Activated naive CD8-positive, alpha-beta T cell (primary cell): ENCODE results near the gene PHF10.
A peak's percentile ranks its signal among the peaks of the same experiment; 100 is the strongest.

ENCODE experiments used
- H3K27ac Mint-ChIP-seq: one replicate; pipeline ENCODE4 v1.8.0; 2021; ENCODE audit warnings: mixed read lengths
- H3K27me3 Mint-ChIP-seq: one replicate; pipeline ENCODE4 v1.8.0; 2021; ENCODE audit warnings: mixed read lengths
- H3K36me3 Mint-ChIP-seq: one replicate; pipeline ENCODE4 v1.8.0; 2021; ENCODE audit warnings: mixed read lengths
- H3K4me1 Mint-ChIP-seq: one replicate; pipeline ENCODE4 v1.8.0; 2021; ENCODE audit warnings: low read depth, mixed read lengths
- H3K4me3 Mint-ChIP-seq: one replicate; pipeline ENCODE4 v1.8.0; 2021; ENCODE audit warnings: mild to moderate bottlenecking, mixed read lengths
- H3K9me3 Mint-ChIP-seq: one replicate; pipeline ENCODE4 v1.8.0; 2021; ENCODE audit warnings: low read depth, mixed read lengths

Gene PHF10

DNA sequence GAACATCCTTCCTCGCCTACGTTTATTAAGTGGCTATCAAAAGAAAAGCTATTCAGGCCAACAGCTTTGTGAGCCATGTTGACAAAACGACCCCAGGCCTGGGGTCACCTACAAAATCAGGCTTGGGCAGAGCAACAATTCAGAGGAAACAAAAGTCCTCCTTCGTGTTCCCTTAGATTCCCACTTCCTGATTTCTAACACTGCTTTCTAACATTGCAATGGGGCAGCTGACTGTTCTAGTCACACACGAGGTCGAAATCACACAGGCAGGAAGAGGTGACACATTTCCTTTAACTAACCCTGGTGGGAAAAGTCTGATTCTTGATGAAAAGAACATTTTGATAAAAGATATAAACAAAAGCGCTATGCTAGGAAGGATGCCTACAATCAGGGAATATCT, 54.4 kb downstream of the PHF10 start:
- Mint-ChIP-seq H3K4me3 (no peak overlapping the region), H3K27ac (no peak overlapping the region), H3K9me3 (no peaks in the 10 kb centered on the region), H3K36me3 (peaks cover 19% of the 10 kb centered on the region), H3K27me3 (no peaks in the 10 kb centered on the region), H3K4me1 (peaks cover 9% of the 10 kb centered on the region)

DNA sequence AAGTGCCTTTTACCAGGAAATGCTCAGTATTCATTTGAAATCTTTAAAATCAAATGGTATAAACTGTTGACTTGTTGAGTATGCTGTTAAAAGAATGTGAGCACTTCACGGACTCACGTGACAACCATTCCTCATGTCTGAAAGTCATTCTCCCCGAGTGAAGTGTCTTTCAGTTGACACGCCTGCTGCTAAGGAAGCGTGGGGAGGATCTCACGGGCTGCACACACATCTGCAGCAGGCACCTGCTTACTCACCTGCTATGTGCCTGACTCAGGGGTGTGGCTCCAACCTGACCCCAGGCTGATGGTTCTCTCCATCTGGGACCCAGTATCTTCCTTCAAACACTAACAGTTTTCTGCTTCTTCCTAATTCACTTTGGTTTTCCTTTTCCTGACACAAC, 55.2 kb downstream of the PHF10 start:
- H3K36me3 Mint-ChIP-seq = peaks cover 16% of the 10 kb centered on the region
- H3K27ac Mint-ChIP-seq = peak overlapping the region; percentile 24
- H3K9me3 Mint-ChIP-seq = no peaks in the 10 kb centered on the region
- peaks cover 9% of the 10 kb centered on the region for H3K4me1 Mint-ChIP-seq
- H3K27me3 Mint-ChIP-seq = no peaks in the 10 kb centered on the region
- H3K4me3 Mint-ChIP-seq = no peak overlapping the region

DNA sequence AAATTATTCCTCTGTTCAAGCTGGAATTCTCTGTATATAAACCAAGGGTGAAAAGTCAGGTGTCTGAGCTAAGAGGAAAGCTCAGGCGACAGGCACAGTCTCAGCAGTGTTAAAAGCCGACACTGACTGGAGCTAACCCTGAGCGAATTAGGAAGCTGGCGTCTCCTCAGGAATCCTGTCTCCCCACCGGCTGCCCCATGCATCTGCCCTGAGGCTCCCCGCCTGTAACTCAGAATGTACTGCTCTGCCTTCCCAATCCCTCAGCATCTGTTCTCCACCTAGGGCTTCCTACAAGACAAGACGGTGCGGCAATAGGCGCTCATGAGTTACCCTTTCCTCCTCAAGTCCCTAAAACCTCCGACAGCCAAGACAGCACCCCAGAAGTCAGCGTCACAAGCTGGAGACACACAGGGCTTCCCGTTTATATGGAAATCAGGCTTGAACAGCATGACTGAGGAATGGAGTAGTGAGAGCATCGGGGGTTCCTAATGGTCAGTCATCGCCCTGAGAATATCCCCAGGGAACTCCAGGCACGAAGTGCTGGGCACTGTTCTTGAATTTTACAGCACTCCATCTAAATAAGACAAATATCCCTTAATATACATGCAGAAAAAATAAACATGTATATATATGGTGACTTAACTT, 56.0 kb downstream of the PHF10 start:
- no peak overlapping the region for H3K27ac Mint-ChIP-seq
- H3K9me3 Mint-ChIP-seq = no peaks in the 10 kb centered on the region
- no peaks in the 10 kb centered on the region for H3K27me3 Mint-ChIP-seq
- H3K4me3 Mint-ChIP-seq = no peak overlapping the region
- peaks cover 15% of the 10 kb centered on the region for H3K36me3 Mint-ChIP-seq
- H3K4me1 Mint-ChIP-seq = peaks cover 9% of the 10 kb centered on the region

DNA sequence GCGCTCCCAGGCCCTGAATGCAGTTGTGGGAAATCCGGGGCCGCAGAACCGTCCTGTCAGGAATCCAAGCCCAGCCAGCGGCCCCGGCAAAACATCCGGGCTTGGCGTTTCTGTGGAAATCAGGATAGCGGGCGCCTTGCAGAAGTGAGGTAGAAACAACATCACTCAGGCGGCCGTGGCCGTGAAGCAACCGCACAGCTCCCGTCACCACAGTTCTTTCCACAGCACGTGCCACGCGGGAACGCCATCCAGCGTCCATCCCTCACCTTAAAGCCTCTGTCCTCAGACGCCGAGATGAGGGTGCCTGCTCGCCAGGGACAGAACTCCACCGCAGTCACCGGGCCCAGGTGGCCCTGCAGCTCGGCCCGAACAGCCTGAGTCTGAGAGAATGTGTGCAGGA, 56.6 kb downstream of the PHF10 start:
- peaks cover 9% of the 10 kb centered on the region for H3K4me1 Mint-ChIP-seq
- no peak overlapping the region for H3K4me3 Mint-ChIP-seq
- no peaks in the 10 kb centered on the region for H3K9me3 Mint-ChIP-seq
- H3K36me3 Mint-ChIP-seq = peaks cover 20% of the 10 kb centered on the region
- no peaks in the 10 kb centered on the region for H3K27me3 Mint-ChIP-seq
- no peak overlapping the region for H3K27ac Mint-ChIP-seq

DNA sequence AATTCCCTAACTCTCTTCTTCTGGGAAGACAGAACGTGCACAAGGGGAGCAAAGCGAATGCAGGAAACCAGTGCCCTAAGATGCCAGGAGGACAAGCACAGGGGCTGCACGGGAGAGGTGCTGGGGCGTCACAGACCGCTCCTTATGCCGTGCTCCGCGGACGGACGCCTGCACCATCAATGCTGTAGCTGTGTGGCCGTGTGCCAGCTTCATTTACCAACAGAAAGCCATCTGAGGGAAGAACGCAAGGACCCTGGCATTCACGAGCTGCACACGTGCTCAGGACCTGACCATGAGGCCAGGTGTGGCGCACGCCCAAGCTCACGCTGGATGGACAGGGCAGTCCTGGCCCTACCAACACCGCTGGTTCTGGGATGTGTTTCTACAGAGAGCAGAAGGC, 57.9 kb downstream of the PHF10 start:
- H3K4me1 Mint-ChIP-seq = peaks cover 9% of the 10 kb centered on the region
- H3K9me3 Mint-ChIP-seq = no peaks in the 10 kb centered on the region
- H3K4me3 Mint-ChIP-seq = no peak overlapping the region
- no peaks in the 10 kb centered on the region for H3K27me3 Mint-ChIP-seq
- peaks cover 16% of the 10 kb centered on the region for H3K36me3 Mint-ChIP-seq
- H3K27ac Mint-ChIP-seq = no peak overlapping the region

DNA sequence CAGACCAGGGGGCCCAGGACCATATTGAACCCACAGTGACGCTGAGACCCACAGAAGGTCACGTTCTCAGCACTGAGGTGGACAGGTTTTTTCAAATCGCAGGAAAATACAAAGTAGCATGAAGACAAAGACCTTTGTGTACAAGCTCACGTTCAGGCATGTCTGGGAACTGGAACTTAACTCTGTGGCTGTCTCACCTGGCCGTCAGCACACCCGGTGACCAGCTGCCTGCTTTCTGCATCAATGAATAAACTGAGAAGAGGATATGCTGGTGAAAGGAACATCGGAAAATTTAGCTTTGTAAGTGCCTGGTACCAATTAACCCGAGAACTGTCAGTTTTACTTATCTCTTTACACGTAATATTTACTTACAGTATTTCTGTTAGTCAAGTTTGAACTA, 59.0 kb downstream of the PHF10 start:
- Mint-ChIP-seq H3K27ac (no peak overlapping the region), H3K4me3 (no peak overlapping the region), H3K9me3 (no peaks in the 10 kb centered on the region), H3K27me3 (no peaks in the 10 kb centered on the region), H3K4me1 (peaks cover 8% of the 10 kb centered on the region), H3K36me3 (peaks cover 13% of the 10 kb centered on the region)

DNA sequence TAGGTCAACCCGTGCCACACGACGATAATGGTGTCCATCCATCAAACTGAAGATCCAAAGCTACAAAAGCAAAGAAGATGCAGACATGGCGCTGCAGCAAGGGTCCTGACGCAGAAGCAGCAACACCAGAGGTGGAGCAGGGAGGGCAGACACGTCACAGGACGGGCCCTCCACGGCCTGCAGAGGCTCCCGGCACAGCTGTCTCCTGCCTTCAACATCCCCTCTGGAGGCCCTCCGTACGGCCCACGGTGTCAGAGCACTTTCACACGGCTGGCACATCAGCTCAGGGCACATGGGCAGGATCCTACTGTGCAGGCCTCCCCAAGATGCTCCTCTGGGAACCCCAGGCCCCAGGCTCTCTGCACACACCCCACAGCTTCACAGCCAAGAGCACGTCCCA, 60.1 kb downstream of the PHF10 start:
- peaks cover 11% of the 10 kb centered on the region for H3K36me3 Mint-ChIP-seq
- H3K27me3 Mint-ChIP-seq = no peaks in the 10 kb centered on the region
- no peaks in the 10 kb centered on the region for H3K9me3 Mint-ChIP-seq
- no peak overlapping the region for H3K27ac Mint-ChIP-seq
- no peaks in the 10 kb centered on the region for H3K4me1 Mint-ChIP-seq
- H3K4me3 Mint-ChIP-seq = no peak overlapping the region

DNA sequence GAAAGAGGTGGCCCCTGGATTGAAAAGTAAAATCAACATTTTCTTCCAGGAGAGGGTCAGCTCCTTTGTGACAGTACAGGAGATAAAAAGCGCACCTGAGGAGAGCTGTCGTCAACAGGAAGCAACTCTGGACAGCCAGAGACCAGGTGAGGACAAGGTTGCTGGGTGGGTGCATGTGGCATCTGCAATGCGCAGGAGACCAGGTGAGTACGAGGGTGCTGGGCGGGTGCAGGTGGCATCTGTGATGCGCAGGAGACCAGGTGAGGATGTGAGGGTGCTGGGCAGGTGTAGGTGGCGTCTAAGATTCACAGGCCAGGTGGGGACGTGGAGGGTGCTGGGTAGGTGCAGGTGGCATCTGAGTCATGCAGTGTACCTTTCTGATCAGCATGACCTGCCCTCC, 60.8 kb downstream of the PHF10 start:
- Mint-ChIP-seq H3K27me3 (no peaks in the 10 kb centered on the region), H3K9me3 (no peaks in the 10 kb centered on the region), H3K36me3 (peaks cover 10% of the 10 kb centered on the region), H3K4me3 (no peak overlapping the region), H3K4me1 (no peaks in the 10 kb centered on the region), H3K27ac (no peak overlapping the region)

DNA sequence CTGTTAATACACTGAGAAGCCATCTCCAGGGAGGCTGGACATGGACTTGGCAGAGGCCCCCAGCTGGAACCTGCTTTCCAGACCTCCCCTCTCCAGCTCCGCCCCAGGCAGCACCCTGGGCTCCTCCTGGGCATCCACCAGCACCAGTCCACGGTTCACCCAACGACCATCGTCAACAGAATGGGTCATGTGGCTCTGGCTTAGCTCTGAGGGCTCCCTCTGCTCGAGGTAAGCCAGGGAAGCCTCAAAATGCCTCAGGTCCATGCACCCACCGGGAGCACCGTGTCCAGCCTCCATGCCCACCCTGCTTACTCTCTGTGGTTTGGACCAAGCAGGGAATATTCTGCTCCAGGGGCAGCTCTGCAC, 62.9 kb downstream of the PHF10 start:
- Mint-ChIP-seq H3K4me1 (no peaks in the 10 kb centered on the region), H3K36me3 (peaks cover 8% of the 10 kb centered on the region), H3K9me3 (no peaks in the 10 kb centered on the region)

DNA sequence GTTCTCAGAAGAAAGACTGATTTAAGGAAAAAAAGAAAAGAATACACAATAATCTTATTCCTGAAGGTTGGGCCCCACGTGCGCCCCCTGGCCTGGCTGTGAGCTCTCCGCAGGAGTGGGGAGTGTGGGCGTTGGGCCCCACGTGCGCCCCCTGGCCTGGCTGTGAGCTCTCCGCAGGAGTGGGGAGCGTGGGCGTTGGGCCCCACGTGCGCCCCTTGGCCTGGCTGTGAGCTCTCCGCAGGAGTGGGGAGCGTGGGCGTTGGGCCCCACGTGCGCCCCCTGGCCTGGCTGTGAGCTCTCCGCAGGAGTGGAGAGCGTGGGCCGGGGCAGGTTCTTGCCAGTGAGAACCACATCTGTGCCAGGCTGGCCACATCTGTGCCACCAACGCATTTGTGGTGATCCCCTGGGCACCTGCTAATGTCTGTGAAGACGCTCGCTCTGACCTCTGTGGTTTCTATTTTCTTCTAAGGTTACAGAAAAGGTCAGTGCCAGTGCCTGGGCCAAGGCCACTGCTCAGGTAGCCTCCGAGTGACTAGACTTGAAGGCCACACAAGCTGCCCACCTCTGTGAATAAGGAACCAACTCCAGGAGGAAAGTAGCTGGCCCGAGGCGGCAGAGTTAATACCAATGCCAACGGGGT, 63.4 kb downstream of the PHF10 start:
- no peaks in the 10 kb centered on the region for H3K9me3 Mint-ChIP-seq
- H3K4me3 Mint-ChIP-seq = no peak overlapping the region
- H3K36me3 Mint-ChIP-seq = peaks cover 8% of the 10 kb centered on the region
- no peaks in the 10 kb centered on the region for H3K4me1 Mint-ChIP-seq
- no peaks in the 10 kb centered on the region for H3K27me3 Mint-ChIP-seq
- H3K27ac Mint-ChIP-seq = no peak overlapping the region

More for the DNA sequence above, 62.9 kb downstream of the PHF10 start:
- H3K27me3 Mint-ChIP-seq = no peaks in the 10 kb centered on the region
- no peak overlapping the region for H3K27ac Mint-ChIP-seq
- no peak overlapping the region for H3K4me3 Mint-ChIP-seq

DNA sequence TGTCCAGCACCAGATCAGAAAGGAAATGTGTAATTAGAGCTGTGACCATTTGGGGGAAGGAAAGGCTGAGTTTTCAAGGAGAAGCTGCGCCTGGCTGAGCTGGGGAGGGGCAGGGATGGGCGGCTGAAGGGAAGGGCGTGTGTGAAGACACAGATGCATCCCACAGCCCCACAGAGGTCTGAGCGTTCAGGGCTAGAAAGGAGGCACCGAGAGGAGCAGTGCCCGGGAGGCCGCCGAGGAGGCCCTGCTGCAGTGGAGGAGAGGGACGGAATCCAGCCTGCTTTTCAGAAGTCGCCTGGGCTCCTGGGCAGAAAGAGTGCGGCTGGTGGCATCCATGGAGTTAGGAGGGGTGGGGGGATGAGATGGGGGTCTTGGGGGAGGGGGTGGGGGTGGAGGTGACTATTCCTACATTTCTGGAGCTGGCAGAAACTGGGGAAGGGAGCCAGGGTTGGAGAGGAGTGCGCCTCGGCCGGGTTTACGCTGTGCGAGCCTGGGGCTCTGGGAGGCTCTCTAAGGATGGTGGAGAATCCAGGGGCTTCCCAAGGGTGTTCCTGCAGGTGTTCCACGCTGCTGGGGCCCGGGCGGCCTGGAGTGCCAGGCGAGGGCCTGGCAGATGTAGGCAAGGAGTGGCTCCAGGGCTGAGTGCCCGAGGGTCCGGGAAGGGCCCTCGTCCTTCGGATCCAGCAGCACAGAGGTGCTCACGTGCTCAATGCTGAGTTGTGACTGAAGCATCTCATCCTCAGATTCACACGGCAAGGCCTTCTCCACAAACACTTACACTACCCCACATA, 64.3 kb downstream of the PHF10 start:
- Mint-ChIP-seq H3K36me3 (peaks cover 8% of the 10 kb centered on the region), H3K4me3 (no peak overlapping the region), H3K27ac (no peak overlapping the region)

DNA sequence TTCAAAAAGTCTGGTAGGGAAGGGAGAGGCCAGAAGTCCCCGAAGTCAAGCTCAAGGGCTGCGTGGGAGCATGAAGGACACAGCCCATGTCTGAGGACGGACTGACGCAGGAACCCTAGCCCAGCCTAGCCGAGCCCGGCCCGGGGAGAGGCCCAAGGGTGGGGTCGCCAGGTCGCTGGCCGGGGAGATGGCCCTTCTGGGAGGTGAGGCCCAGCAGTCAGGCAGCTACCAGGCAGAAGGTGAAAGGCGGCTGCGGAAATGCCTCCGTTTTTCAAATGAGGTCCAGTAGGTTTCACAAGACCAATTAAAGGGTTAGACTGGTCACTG, 67.1 kb downstream of the PHF10 start:
- H3K36me3 Mint-ChIP-seq = no peaks in the 10 kb centered on the region
- no peak overlapping the region for H3K4me3 Mint-ChIP-seq
- H3K27me3 Mint-ChIP-seq = no peaks in the 10 kb centered on the region
- peaks cover 13% of the 10 kb centered on the region for H3K4me1 Mint-ChIP-seq
- no peak overlapping the region for H3K27ac Mint-ChIP-seq
- H3K9me3 Mint-ChIP-seq = no peaks in the 10 kb centered on the region

More for the DNA sequence above, 64.3 kb downstream of the PHF10 start:
- Mint-ChIP-seq H3K9me3 (no peaks in the 10 kb centered on the region), H3K27me3 (no peaks in the 10 kb centered on the region), H3K4me1 (peaks cover 5% of the 10 kb centered on the region)

DNA sequence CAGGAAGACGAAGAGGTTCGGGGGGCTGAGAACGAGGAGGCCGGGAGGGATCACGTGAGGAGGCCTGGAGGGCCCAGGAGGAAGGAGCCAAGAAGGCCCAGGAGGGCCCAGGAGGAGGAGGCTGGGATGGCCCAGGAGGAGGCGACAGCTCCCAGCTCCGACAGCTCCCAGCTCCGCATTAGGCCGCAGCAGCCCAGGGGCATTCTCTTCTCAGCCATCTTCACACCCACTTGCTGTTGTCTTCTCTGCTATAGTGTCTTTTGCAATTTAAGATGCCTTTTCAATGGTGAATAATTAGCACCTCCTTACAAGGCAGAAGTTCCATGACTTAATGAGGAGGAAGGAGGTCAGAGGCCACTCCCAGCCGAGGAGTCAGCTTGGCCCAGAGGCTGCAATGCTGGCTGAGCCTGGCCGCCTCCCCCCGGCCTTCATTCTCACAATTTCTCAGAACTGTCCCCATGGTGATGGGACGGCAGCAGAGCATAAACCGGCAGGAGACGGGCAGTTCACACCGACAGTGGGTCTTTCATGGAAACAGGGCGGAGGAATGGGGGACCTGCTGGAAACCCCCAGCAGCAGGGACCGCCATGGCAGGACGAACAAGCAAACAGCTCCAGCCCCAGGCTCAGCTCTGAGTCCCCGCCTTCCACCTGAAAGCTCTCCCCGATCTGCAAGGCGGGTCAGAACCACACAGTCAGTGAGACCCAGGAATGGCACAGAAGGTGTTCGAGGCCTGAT, 67.6 kb downstream of the PHF10 start:
- no peaks in the 10 kb centered on the region for H3K9me3 Mint-ChIP-seq
- H3K27ac Mint-ChIP-seq = no peak overlapping the region
- peaks cover 13% of the 10 kb centered on the region for H3K4me1 Mint-ChIP-seq
- H3K4me3 Mint-ChIP-seq = no peak overlapping the region
- H3K27me3 Mint-ChIP-seq = no peaks in the 10 kb centered on the region
- peaks cover 2% of the 10 kb centered on the region for H3K36me3 Mint-ChIP-seq

DNA sequence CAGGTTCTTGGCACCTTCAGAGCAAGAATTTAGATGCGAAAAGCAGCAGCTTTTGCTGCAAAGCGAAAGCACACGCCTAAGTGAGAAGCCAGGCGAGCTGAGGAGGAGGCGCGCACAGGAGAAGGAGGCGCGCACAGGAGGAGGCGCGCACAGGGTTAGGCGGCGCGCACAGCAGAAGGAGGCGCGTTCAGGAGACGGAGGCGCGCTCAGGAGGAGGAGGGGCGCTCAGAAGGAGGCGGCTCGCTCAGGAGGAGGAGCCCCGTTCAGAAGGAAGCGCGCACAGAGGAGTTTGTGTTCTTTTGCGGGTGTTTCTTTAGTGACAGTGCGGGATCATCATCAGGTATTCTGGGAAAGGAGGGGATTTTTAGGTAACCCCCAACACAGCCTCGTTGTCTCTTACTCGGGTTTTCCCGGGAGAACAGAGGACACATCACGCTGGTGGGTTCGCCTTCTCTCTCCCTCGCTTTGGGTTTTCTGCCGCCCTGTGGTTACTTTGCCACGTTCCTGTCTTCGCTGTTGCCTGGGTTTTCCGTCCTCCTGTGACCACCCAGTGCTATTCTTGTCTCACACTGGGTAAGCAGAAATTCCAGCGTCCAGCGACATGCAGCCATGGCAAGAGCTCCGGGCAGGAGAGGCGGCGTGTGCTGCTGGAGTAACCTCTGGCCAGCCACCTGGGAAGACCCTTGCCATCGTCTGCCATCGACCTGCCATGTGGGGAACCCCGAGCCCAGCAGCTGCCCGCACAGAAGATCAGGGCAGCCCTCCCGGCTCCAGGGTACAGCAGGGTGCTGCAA, 69.5 kb downstream of the PHF10 start:
- H3K4me3 Mint-ChIP-seq = peak overlapping the region; percentile 86
- H3K4me1 Mint-ChIP-seq = peaks cover 13% of the 10 kb centered on the region
- H3K27me3 Mint-ChIP-seq = no peaks in the 10 kb centered on the region
- peak overlapping the region; percentile 86 for H3K27ac Mint-ChIP-seq
- no peaks in the 10 kb centered on the region for H3K9me3 Mint-ChIP-seq
- H3K36me3 Mint-ChIP-seq = peaks cover 3% of the 10 kb centered on the region
